Activated CD4-positive, alpha-beta T cell treated with anti-CD3 and anti-CD28 coated beads for 4 hours (primary cell): ENCODE results near the gene KDSR.
"Not testable (repeated sequence)": the region's sequence is repeated elsewhere in the genome, so short reads cannot be mapped to it uniquely, and the experiment has no call there.

Source experiments
- DNase-seq, 2 donors: peaks; one replicate each; pipeline ENCODE4 v3.0.0-alpha.2; 2020

KDSR gene

GRCh38 chr18:63365876-63366212 is 1.2 kb downstream of the KDSR start:
- peak in 1 of 2 donors; percentile 1 for DNase-seq

- DNase-seq = peak; percentile 29 to 43
Measured at GRCh38 chr18:63363951-63364350, 3.1 kb downstream of the KDSR start.

- not testable (repeated sequence) for DNase-seq
Measured at GRCh38 chr18:63363420-63363819, 3.6 kb downstream of the KDSR start.

- DNase-seq = no peak
Measured at GRCh38 chr18:63356272-63356896, 10.6 kb downstream of the KDSR start.

DNA sequence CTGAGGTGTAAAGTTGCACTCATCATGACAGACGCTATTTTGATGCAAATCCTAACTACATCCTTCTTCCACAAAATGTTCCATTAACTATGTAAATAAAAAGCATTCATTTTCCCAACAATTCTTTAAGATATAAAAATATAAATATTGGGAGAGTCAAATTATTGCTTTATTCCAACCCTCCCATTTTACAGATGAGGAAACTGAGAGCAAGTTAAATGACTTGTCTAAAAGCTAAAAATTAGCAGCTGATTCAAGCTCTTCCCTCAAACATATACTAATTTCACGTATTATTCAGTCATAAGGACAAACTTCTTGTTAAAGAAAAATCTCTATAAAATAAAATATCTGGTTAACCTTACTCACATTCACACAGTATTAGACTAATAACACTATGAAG is 16.8 kb downstream of the KDSR start:
- no peak for DNase-seq

- DNase-seq = no peak
Measured at GRCh38 chr18:63348508-63349136, 18.4 kb downstream of the KDSR start.

DNA sequence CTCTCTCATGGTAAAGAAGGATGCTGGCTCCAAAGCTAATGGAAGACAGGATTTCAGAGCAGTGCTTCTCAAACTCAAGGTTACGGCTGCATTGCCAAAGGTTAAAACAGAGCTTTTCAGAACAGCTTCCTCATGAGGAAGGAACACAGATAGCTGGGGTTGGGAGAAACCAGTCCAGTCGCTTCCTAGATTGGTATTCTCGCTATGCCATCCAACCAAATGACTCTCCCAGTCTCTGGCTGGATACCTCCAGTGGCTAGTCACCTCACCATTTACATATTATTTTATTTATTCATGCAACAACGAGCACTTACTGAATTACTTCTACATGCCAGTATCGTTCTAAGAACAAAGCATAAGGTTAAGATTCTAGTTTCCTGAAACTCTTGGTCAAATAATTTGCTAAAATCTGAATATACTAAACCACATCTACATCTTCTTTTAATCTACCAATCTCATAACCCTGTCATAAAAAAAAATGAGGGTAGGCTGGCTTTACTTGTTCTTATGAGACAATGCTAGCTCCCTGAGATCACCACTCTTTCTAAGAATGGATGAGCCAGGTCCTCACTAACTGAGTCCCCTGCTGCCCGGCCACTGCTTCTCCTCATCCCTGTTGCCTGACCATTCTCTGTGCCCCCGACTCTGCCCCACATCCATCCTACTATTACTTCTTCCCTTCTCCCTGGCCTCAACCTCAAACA is 20.4 kb downstream of the KDSR start:
- no peak for DNase-seq

GRCh38 chr18:63346031-63346430 is 21.0 kb downstream of the KDSR start:
- no peak for DNase-seq

- DNase-seq = no peak
Measured at GRCh38 chr18:63344918-63345317, 22.1 kb downstream of the KDSR start.

- DNase-seq = no peak
Measured at GRCh38 chr18:63344263-63344662, 22.7 kb downstream of the KDSR start.

GRCh38 chr18:63342206-63342605 is 24.8 kb downstream of the KDSR start:
- peak; percentile 18 to 34 for DNase-seq

GRCh38 chr18:63339920-63340484 is 27.0 kb downstream of the KDSR start:
- DNase-seq = peak; percentile 42 to 48

- no peak for DNase-seq
Measured at GRCh38 chr18:63336366-63337099, 30.5 kb downstream of the KDSR start.

DNA sequence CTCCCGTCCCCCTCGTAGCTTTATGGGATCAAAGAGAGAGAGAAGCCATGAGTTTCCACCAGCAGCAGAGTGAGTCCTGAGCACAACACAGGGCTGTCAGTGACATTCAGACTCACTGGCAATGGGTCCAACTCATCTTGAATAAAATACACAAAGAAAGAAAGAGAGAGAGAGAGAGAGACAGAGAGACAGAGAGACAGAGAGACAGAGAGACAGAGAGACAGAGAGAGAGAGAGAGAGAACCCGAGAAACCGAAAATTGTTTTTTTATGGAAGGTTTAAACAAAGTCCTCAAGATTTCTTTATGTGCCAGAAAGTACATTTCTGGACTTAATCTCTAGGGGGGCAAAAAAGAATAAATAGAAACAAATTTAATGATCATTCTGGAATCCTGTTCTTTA is 35.9 kb downstream of the KDSR start:
- no peak for DNase-seq

DNA sequence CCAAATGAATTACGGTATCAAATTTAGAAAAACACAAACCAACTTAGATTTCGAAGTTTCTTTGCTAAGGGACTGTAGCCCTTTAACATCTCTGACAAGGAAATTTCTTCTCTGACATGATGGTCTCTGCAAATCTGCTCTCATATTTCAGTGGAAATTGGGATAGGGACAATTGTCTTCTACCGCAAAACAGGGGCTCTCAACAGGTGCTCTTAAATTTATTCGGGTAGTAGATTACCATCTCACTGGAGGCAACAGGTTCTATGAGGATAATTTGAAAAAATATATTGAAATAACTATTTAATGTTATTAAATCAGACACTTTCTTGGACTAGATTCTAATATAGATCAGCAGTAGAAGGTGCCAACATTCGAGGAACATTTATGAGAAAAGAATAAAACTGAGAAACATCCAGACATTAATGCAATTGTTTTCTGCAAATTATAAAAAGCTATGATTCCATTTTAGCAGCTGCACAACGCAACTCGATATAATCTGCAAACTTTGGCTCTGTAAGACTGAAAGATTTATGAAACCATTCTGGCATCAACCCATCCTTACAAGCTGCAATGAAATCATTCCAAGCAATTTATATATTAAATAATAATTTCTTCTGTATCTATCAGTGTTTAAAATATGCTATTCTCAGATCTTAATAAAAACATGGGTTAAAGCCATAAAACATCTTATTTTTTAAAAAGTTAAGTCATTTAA is 37.4 kb downstream of the KDSR start:
- no peak for DNase-seq

DNA sequence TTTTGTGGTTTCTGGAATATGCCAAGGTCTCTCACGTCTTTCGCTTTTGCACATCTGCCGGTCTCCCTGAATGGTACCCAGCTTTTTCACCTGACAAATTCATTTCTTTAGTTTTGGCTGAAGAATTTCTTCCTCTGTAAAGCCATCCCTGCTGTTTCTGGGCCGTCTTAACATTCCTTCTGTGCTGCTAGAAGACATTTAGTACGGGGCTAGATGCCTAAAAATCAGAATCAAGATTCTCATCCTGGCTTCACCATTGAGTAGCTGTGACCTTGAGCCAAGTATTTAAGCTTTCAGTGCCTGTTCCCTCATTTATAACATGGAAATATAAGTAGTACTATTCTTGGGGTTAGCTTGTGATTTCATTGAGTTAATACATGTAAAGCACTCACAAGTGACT is 41.0 kb downstream of the KDSR start:
- DNase-seq = no peak

- DNase-seq = no peak
Measured at GRCh38 chr18:63325086-63325686, 41.8 kb downstream of the KDSR start.

DNA sequence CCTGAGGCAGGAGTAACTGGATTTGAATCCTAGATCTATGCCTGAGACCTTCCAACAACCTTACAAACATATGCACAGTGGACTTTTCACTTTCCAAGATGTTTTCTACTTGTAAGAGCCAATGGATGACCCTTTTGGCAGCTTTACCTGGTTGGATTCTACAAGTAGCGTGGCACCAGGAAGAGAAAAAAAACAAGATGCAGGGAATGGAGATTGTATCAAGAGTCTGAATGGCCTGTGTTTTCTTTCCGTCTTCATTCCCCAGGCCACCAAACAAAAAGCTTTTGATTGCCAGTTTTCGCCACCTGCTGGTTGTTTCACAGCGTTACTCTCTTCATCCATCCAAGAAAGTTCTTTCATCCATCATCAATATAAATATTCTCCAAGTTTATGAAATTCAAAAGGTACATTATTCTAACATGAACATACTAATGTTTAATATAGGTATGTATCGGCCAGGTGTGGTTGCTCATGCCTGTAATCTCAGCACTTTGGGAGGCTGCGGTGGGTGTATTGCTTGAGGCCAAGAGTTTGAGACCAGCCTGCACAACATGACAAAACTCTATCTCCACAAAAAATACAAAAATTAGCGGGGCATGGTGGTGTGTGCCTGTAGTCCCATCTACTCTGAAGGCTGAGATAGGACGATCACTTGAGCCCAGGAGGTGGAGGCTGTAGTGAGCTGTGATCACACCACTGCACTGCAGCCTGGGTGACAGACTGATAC is 43.9 kb downstream of the KDSR start:
- peak; percentile 55 to 66 for DNase-seq

GRCh38 chr18:63322206-63322605 is 44.8 kb downstream of the KDSR start:
- no peak for DNase-seq

DNA sequence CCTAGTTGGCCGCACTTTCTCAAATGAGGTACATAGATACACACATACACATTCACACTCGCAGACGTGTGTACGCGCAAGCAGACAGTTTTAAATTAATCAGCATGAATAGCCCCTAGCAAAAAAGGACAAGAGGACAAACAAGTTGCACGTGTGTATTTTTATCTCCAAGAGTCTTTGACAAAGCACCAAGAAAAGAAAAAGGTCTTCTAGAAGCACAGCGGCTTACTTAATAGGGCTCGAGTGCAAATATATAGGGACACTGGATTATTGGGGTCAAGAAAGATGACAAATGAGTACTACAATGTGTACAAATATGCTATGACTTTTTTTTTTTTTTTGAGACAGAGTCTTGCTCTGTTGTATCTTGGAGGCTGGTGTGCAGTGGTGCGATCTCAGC is 45.7 kb downstream of the KDSR start:
- DNase-seq = no peak

DNA sequence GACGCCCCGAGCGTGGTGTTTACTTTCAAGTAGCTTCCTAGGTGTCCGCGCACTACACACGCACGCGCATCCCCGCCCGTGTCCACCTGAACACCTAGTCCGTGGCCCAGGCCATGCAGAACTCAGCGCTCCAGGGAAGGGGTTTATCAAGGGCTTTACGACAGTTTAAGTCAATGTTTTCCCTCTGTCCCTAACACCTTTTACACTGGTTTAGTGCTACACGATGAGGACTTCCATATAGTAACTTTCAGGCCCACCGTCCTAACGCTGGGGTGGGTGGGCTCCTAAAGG is 46.1 kb downstream of the KDSR start:
- DNase-seq = no peak
